Brain pericyte (primary cell): ENCODE results near the gene CPNE5.

ENCODE experiments used
- DNase-seq: peaks from one replicate; pipeline ENCODE4 v3.0.0-alpha.2; 2012; ENCODE audit warnings: low read depth, low spot score

CPNE5 gene

GRCh38 chr6:36765594-36766398, 73.4 kb downstream of the CPNE5 start:
- DNase-seq = peak; percentile 32

- DNase-seq = no peak
These were observed 74.1 kb downstream of the CPNE5 start for GRCh38 chr6:36765190-36765589.

GRCh38 chr6:36762123-36762522, 77.1 kb downstream of the CPNE5 start:
- DNase-seq = no peak

- DNase-seq = no peak
These were observed 78.4 kb downstream of the CPNE5 start for GRCh38 chr6:36760685-36761435.

GRCh38 chr6:36759148-36759759, 80.0 kb downstream of the CPNE5 start:
- DNase-seq = peak; percentile 26

GRCh38 chr6:36758516-36759147, 80.6 kb downstream of the CPNE5 start:
- no peak for DNase-seq

GRCh38 chr6:36757943-36758508, 81.2 kb downstream of the CPNE5 start:
- DNase-seq = no peak

GRCh38 chr6:36757206-36757605, 82.0 kb downstream of the CPNE5 start:
- DNase-seq = no peak

GRCh38 chr6:36756786-36757185, 82.5 kb downstream of the CPNE5 start:
- DNase-seq = no peak

GRCh38 chr6:36755435-36756348, 83.6 kb downstream of the CPNE5 start:
- DNase-seq = no peak

GRCh38 chr6:36754582-36755434, 84.4 kb downstream of the CPNE5 start:
- no peak for DNase-seq

GRCh38 chr6:36753671-36754405, 85.4 kb downstream of the CPNE5 start:
- no peak for DNase-seq

GRCh38 chr6:36752886-36753506, 86.2 kb downstream of the CPNE5 start:
- no peak for DNase-seq

GRCh38 chr6:36752187-36752885, 86.9 kb downstream of the CPNE5 start:
- no peak for DNase-seq

- DNase-seq = no peak
These were observed 87.4 kb downstream of the CPNE5 start for GRCh38 chr6:36751833-36752186.

GRCh38 chr6:36751091-36751490, 88.2 kb downstream of the CPNE5 start:
- no peak for DNase-seq

- no peak for DNase-seq
These were observed 89.3 kb downstream of the CPNE5 start for GRCh38 chr6:36749829-36750489.
